ENCODE results near the gene PHC1. TPM values are rescaled to one million over a fixed set of nuclear protein-coding genes. Genes with fewer than 3 reads are reported as not detected.
"Not testable (repeated sequence)": the region's sequence is repeated elsewhere in the genome, so short reads cannot be mapped to it uniquely, and the experiment has no call there.

Gene PHC1
- total RNA-seq, 2 donors from 2014 or later = 38.2 to 104 TPM

- H3K27me3 ChIP-seq (replicated peaks; ENCODE audit: insufficient read depth) = no peaks in the 10 kb centered on the region
- TF ChIP-seq CTCF (IDR thresholded peaks at IDR 0.05) = no peak
- TF ChIP-seq POLR2A (IDR thresholded peaks at IDR 0.05) = no peak
- TF ChIP-seq POLR2AphosphoS5 (IDR thresholded peaks at IDR 0.05) = no peak
Observed at GRCh38 chr12:8899830-8900229, 14.5 kb upstream of the PHC1 start.

GRCh38 chr12:8902703-8903102 is 11.6 kb upstream of the PHC1 start:
- H3K4me1 ChIP-seq (replicated peaks); H3K9me3 ChIP-seq; intact Hi-C loops (cut with DNase I); H3K36me3 ChIP-seq; H3K27ac ChIP-seq; H3K27me3 ChIP-seq (replicated peaks; ENCODE audit: insufficient read depth); H3K4me3 ChIP-seq; DNase-seq (ENCODE audit: low spot score): not testable (repeated sequence)
- 77% methylated on average over 5 of the region's 5 CpGs for WGBS

More at GRCh38 chr12:8899830-8900229, 14.5 kb upstream of the PHC1 start:
- H3K9me3 ChIP-seq = no peaks in the 10 kb centered on the region
- no peaks in the 10 kb centered on the region for H3K4me1 ChIP-seq (replicated peaks)
- DNase-seq (ENCODE audit: low spot score) = no peak
- WGBS = 93% methylated on average over 6 of the region's 6 CpGs
- intact Hi-C loops (cut with DNase I) = no loop called here
- H3K27ac ChIP-seq = no peak overlapping the region
- H3K36me3 ChIP-seq = no peaks in the 10 kb centered on the region
- H3K4me3 ChIP-seq = no peak overlapping the region

- TF ChIP-seq POLR2AphosphoS5 (IDR thresholded peaks at IDR 0.05) (no peak), POLR2A (IDR thresholded peaks at IDR 0.05) (no peak), CTCF (IDR thresholded peaks at IDR 0.05) (no peak)
- no peak for DNase-seq (ENCODE audit: low spot score)
- Histone ChIP-seq H3K27me3 (replicated peaks; ENCODE audit: insufficient read depth) (no peaks in the 10 kb centered on the region), H3K9me3 (no peaks in the 10 kb centered on the region), H3K27ac (no peak overlapping the region), H3K4me1 (replicated peaks) (no peaks in the 10 kb centered on the region), H3K36me3 (no peaks in the 10 kb centered on the region), H3K4me3 (no peak overlapping the region)
- WGBS = 81% methylated on average over 3 of the region's 3 CpGs
- intact Hi-C loops (cut with DNase I) = no loop called here
Observed at GRCh38 chr12:8903646-8904045, 10.7 kb upstream of the PHC1 start.

GRCh38 chr12:8904665-8905064 is 9.6 kb upstream of the PHC1 start:
- TF ChIP-seq POLR2A (IDR thresholded peaks at IDR 0.05) (no peak), POLR2AphosphoS5 (IDR thresholded peaks at IDR 0.05) (no peak), CTCF (IDR thresholded peaks at IDR 0.05) (no peak)
- H3K9me3 ChIP-seq = no peaks in the 10 kb centered on the region
- no peaks in the 10 kb centered on the region for H3K27me3 ChIP-seq (replicated peaks; ENCODE audit: insufficient read depth)
- intact Hi-C loops (cut with DNase I) = loop anchor here (5.0 kb wide), 1 partner anchor 48 kb away; no protein-coding TSS in a partner anchor
- no peak overlapping the region for H3K27ac ChIP-seq
- no peak for DNase-seq (ENCODE audit: low spot score)
- H3K4me3 ChIP-seq = no peak overlapping the region
- no peaks in the 10 kb centered on the region for H3K36me3 ChIP-seq
- H3K4me1 ChIP-seq (replicated peaks) = no peaks in the 10 kb centered on the region

GRCh38 chr12:8905546-8905945 is 8.8 kb upstream of the PHC1 start:
- no peak for DNase-seq (ENCODE audit: low spot score)
- H3K27ac ChIP-seq = no peak overlapping the region
- H3K36me3 ChIP-seq = no peaks in the 10 kb centered on the region
- H3K27me3 ChIP-seq (replicated peaks; ENCODE audit: insufficient read depth) = no peaks in the 10 kb centered on the region
- intact Hi-C loops (cut with DNase I) = loop anchor here (5.0 kb wide), 1 partner anchor 47 kb away; no protein-coding TSS in a partner anchor
- 40% methylated on average over 10 of the region's 10 CpGs for WGBS
- no peaks in the 10 kb centered on the region for H3K9me3 ChIP-seq
- no peaks in the 10 kb centered on the region for H3K4me1 ChIP-seq (replicated peaks)
- TF ChIP-seq POLR2AphosphoS5 (IDR thresholded peaks at IDR 0.05) (no peak), POLR2A (IDR thresholded peaks at IDR 0.05) (no peak), CTCF (IDR thresholded peaks at IDR 0.05) (no peak)
- no peak overlapping the region for H3K4me3 ChIP-seq
